CD14-positive monocyte (primary cell): ENCODE measurements around the gene TMEM135. TPM values are rescaled to one million over a fixed set of nuclear protein-coding genes. Genes with fewer than 3 reads are reported as not detected.
"Not testable (repeated sequence)": the region's sequence is repeated elsewhere in the genome, so short reads cannot be mapped to it uniquely, and the experiment has no call there.

Source experiments
- DNase-seq, 3 donors: peaks; one replicate each; pipeline ENCODE4 v3.0.0-alpha.2; 2011 to 2022
- H2AFZ ChIP-seq: 2 replicates; pipeline ENCODE4 v1.6.0; 2012; ENCODE audit warnings: mild to moderate bottlenecking, low read depth, low read length, inconsistent platforms; ENCODE audit not compliant: insufficient read depth, poor library complexity, severe bottlenecking
- H3K27ac ChIP-seq, 2 donors: 1 replicate in 1 of 2; 2 replicates in 1 of 2; pipeline ENCODE4 v1.5.1; 2012 to 2013; ENCODE audit warnings: low read length in 2 of 2, control low read depth in 1 of 2, inconsistent platforms in 1 of 2, low read depth in 1 of 2, mild to moderate bottlenecking in 1 of 2
- H3K27me3 ChIP-seq, 2 donors: one replicate each; pipeline versions ENCODE4 v1.6.0 to v1.6.1; 2011 to 2013; ENCODE audit warnings: low read length in 2 of 2; ENCODE audit not compliant: control insufficient read depth in 2 of 2, insufficient read depth in 2 of 2
- H3K36me3 ChIP-seq, 2 donors: replicated peaks in 1 of 2; 1 replicate in 1 of 2; 2 replicates in 1 of 2; pipeline versions ENCODE4 v1.5.1 to v1.6.1; 2012 to 2013; ENCODE audit warnings: low read length in 2 of 2, control low read depth in 1 of 2, inconsistent platforms in 1 of 2, mild to moderate bottlenecking in 1 of 2; ENCODE audit not compliant: insufficient read depth in 2 of 2, control insufficient read depth in 1 of 2
- H3K4me1 ChIP-seq, 2 donors: 1 replicate in 1 of 2; 2 replicates in 1 of 2; pipeline versions ENCODE4 v1.5.1 to v1.6.1; 2012 to 2013; ENCODE audit warnings: low read length in 2 of 2, control low read depth in 1 of 2, inconsistent platforms in 1 of 2, mild to moderate bottlenecking in 1 of 2, moderate library complexity in 1 of 2; ENCODE audit not compliant: insufficient read depth in 2 of 2, control insufficient read depth in 1 of 2
- H3K4me2 ChIP-seq: replicated peaks from 2 replicates; pipeline ENCODE3; 2012; ENCODE audit warnings: low read length, moderate library complexity, mild to moderate bottlenecking; ENCODE audit not compliant: poor library complexity, severe bottlenecking; ENCODE audit errors: extremely low read depth
- H3K4me3 ChIP-seq, 3 experiments: fragments of 200-600 bp in 1 of 3; sonication (generic) in 1 of 3; replicated peaks in 1 of 3; 1 replicate in 2 of 3; 2 replicates in 1 of 3; pipeline ENCODE4 v1.5.1; 2011 to 2013; ENCODE audit warnings: low read length in 3 of 3, mild to moderate bottlenecking in 3 of 3, control low read depth in 2 of 3, low read depth in 2 of 3, inconsistent platforms in 1 of 3, moderate library complexity in 1 of 3
- H3K79me2 ChIP-seq: 2 replicates; pipeline ENCODE4 v1.6.0; 2012; ENCODE audit warnings: mild to moderate bottlenecking, control low read depth, inconsistent platforms, low read length, moderate library complexity; ENCODE audit not compliant: insufficient read depth
- H3K9ac ChIP-seq: 2 replicates; pipeline ENCODE4 v1.6.0; 2017; ENCODE audit warnings: low read length, mild to moderate bottlenecking; ENCODE audit not compliant: insufficient read depth, poor library complexity, severe bottlenecking
- H3K9me3 ChIP-seq, 2 donors: replicated peaks in 1 of 2; 1 replicate in 1 of 2; 2 replicates in 1 of 2; pipeline versions ENCODE4 v1.5.1 to v1.6.1; 2012 to 2013; ENCODE audit warnings: low read length in 2 of 2, control low read depth in 1 of 2; ENCODE audit not compliant: control insufficient read depth in 1 of 2, insufficient read depth in 1 of 2
- H4K20me1 ChIP-seq: 2 replicates; pipeline ENCODE4 v1.6.0; 2012; ENCODE audit warnings: mild to moderate bottlenecking, low read length, control low read depth, moderate library complexity; ENCODE audit not compliant: insufficient read depth
- H3K27ac Mint-ChIP-seq, 7 donors: one replicate each; pipeline ENCODE4 v1.8.0; 2020; ENCODE audit warnings: mild to moderate bottlenecking in 7 of 7, mixed read lengths in 7 of 7, moderate library complexity in 6 of 7, inconsistent platforms in 2 of 7
- H3K27me3 Mint-ChIP-seq, 3 donors: one replicate each; pipeline ENCODE4 v1.8.0; 2021 to 2022; ENCODE audit warnings: low read depth in 3 of 3, mild to moderate bottlenecking in 3 of 3, mixed read lengths in 3 of 3, moderate library complexity in 3 of 3, inconsistent platforms in 1 of 3
- H3K36me3 Mint-ChIP-seq, 2 donors: one replicate each; pipeline ENCODE4 v1.8.0; 2020; ENCODE audit warnings: mixed read lengths in 2 of 2, inconsistent platforms in 1 of 2, mild to moderate bottlenecking in 1 of 2
- H3K4me1 Mint-ChIP-seq: one replicate; pipeline ENCODE4 v1.8.0; 2020; ENCODE audit warnings: mild to moderate bottlenecking, mixed read lengths
- H3K4me3 Mint-ChIP-seq, 2 donors: one replicate each; pipeline ENCODE4 v1.8.0; 2020; ENCODE audit warnings: mild to moderate bottlenecking in 2 of 2, mixed read lengths in 2 of 2, moderate library complexity in 1 of 2
- H3K9me3 Mint-ChIP-seq, 7 donors: one replicate each; pipeline ENCODE4 v1.8.0; 2020 to 2022; ENCODE audit warnings: mixed read lengths in 7 of 7, mild to moderate bottlenecking in 6 of 7, moderate library complexity in 6 of 7, inconsistent platforms in 2 of 7
- CTCF ChIP-seq: fragments of 200-600 bp; IDR thresholded peaks from one replicate; pipeline ENCODE4 v1.8.0; 2022; ENCODE audit warnings: antibody characterized with exemption, mild to moderate bottlenecking
- WGBS: methylation state at CpG from one replicate; pipeline ENCODE4 v1.1.5; 2013; ENCODE audit warnings: missing lambda C conversion rate; ENCODE audit not compliant: insufficient coverage; 5-methylcytosine and 5-hydroxymethylcytosine counted together
- intact Hi-C, 2 donors: fragments of 100-400 bp; cut with micrococcal nuclease; formaldehyde crosslinking; loops; one replicate each; pipeline versions ENCODE4 v1.15.0 to v1.15.1; 2023
- polyA plus RNA-seq, 3 donors: library from polyadenylated mRNA; depleted of rRNA in 1 of 3; unstranded in 2 of 3; stranded (reverse) in 1 of 3; fragments of 300-500 nt in 2 of 3; fragments of >200 nt in 1 of 3; fragmentation: Illumina TruSeq in 2 of 3; gene quantifications; 1 replicate in 2 of 3; 2 replicates in 1 of 3; pipeline ENCODE4 v1.2.3, GENCODE V29; 2012 to 2021

TMEM135 gene
- polyA plus RNA-seq, 3 donors, result 2.7 to 8.4 (median 5.9) TPM

GRCh38 chr11:87097582-87097981, 59.8 kb downstream of the TMEM135 start:
- Histone ChIP-seq H3K36me3 (peaks cover 0 to 5% of the 10 kb centered on the region in 2 donors), H3K4me2 (no peak overlapping the region), H3K4me3 (no peak overlapping the region), H4K20me1 (no peaks in the 10 kb centered on the region), H3K79me2 (no peaks in the 10 kb centered on the region), H3K27ac (no peak overlapping the region), H3K9me3 (peaks cover 0 to 7% of the 10 kb centered on the region in 2 donors), H3K9ac (no peak overlapping the region), H3K27me3 (no peaks in the 10 kb centered on the region), H2AFZ (no peak overlapping the region), H3K4me1 (no peaks in the 10 kb centered on the region)
- Mint-ChIP-seq H3K36me3 (peaks cover 11 to 28% of the 10 kb centered on the region in 2 donors), H3K9me3 (peaks cover 2 to 9% (median 6%) of the 10 kb centered on the region in 7 donors), H3K27me3 (no peaks in the 10 kb centered on the region), H3K4me3 (no peak overlapping the region), H3K4me1 (peaks cover 6% of the 10 kb centered on the region), H3K27ac (no peak overlapping the region)
- WGBS, result 75% methylated on average over 2 of the region's 3 CpGs
- TF ChIP-seq CTCF, result peak; percentile 78
- intact Hi-C loops, result no loop called here
- peak in 2 of 3 donors; percentile 6 to 19 for DNase-seq

GRCh38 chr11:87101956-87102580, 64.3 kb downstream of the TMEM135 start:
- H3K36me3 Mint-ChIP-seq, result peaks cover 4 to 13% of the 10 kb centered on the region in 2 donors
- Histone ChIP-seq H3K4me2 (no peak overlapping the region), H3K27me3 (no peaks in the 10 kb centered on the region), H3K9ac (no peak overlapping the region), H3K4me1 (no peaks in the 10 kb centered on the region), H3K9me3 (peaks cover 0 to 3% of the 10 kb centered on the region in 2 donors), H3K79me2 (no peaks in the 10 kb centered on the region), H3K36me3 (no peaks in the 10 kb centered on the region), H2AFZ (no peak overlapping the region), H3K27ac (no peak overlapping the region), H4K20me1 (no peaks in the 10 kb centered on the region), H3K4me3 (no peak overlapping the region)
- H3K4me1 Mint-ChIP-seq, result peaks cover 6% of the 10 kb centered on the region
- no peak overlapping the region for H3K4me3 Mint-ChIP-seq
- WGBS, result no CpG with 5 or more reads among the region's 4 CpGs
- peaks cover 0 to 12% (median 4%) of the 10 kb centered on the region in 7 donors for H3K9me3 Mint-ChIP-seq
- no peak for DNase-seq
- intact Hi-C loops, result no loop called here
- no peak overlapping the region for H3K27ac Mint-ChIP-seq
- H3K27me3 Mint-ChIP-seq, result no peaks in the 10 kb centered on the region
- no peak for TF ChIP-seq CTCF

- H4K20me1 ChIP-seq, H3K27ac ChIP-seq, H3K9ac ChIP-seq, H3K4me1 ChIP-seq, H3K4me3 ChIP-seq, H3K9me3 ChIP-seq, H3K27ac Mint-ChIP-seq, intact Hi-C loops, H3K4me2 ChIP-seq, H3K36me3 ChIP-seq, H3K4me1 Mint-ChIP-seq, DNase-seq, H3K79me2 ChIP-seq, H2AFZ ChIP-seq, H3K27me3 Mint-ChIP-seq, H3K4me3 Mint-ChIP-seq, H3K27me3 ChIP-seq: not testable (repeated sequence)
- Mint-ChIP-seq H3K9me3 (peaks cover 0 to 14% (median 6%) of the 10 kb centered on the region in 7 donors), H3K36me3 (peaks cover 4 to 13% of the 10 kb centered on the region in 2 donors)
- no CpG with 5 or more reads among the region's 1 CpG for WGBS
Observed at GRCh38 chr11:87105826-87106225, 68.1 kb downstream of the TMEM135 start.
